Prostate gland (tissue), 2 donors: ENCODE data around the gene CD177.

ENCODE experiments used
- CTCF ChIP-seq, 4 experiments: fragments of 200-600 bp in 2 of 4; fragments of 450-650 bp in 2 of 4; sonication (generic) in 2 of 4; IDR thresholded peaks; 1 replicate in 3 of 4; 2 replicates in 1 of 4; pipeline ENCODE4 v1.5.1; 2016 to 2019; ENCODE audit warnings: antibody characterized with exemption in 4 of 4, mild to moderate bottlenecking in 2 of 4, moderate library complexity in 2 of 4
- POLR2A ChIP-seq: fragments of 450-650 bp; IDR thresholded peaks from one replicate; pipeline ENCODE4 v1.6.1; 2016; ENCODE audit warnings: antibody characterized with exemption, mild to moderate bottlenecking

GRCh38 chr19:43311706-43312105, 41.8 kb upstream of the CD177 start:
- TF ChIP-seq CTCF (IDR thresholded peaks at IDR 0.05) (no peak), POLR2A (no peak)
